ENCODE results near the gene ANKAR. TPM values are rescaled to one million over a fixed set of nuclear protein-coding genes. Genes with fewer than 3 reads are reported as not detected.

Gene ANKAR
- total RNA-seq, 1 experiment from 2014 or later = 0.84 TPM

DNA sequence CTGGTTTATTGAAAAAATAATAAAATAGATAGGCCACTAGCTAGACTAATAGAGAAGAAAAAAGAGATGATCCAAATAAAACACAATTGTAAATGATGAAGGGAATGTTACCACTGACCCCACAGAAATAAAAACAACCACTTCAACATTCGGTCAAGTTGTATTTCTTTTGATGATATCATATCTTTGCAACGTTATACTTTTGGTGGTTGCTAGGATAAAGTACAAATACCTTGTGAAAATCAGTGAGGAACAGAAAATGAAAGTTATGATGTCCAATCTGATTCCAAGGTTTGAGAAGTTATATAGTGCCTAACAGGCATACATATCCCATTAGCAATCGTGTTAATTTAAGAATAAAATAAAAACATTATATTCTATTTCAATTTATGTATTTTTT is 19.8 kb upstream of the ANKAR start:
- no peak overlapping the region for H3K27ac ChIP-seq (ENCODE audit: low read depth, low read length)
- intact Hi-C loops (cut with micrococcal nuclease) = no loop called here
- H3K4me1 ChIP-seq (ENCODE audit: control insufficient read depth in 1 of 2, insufficient read depth in 2 of 2, low read length in 2 of 2) = no peaks in the 10 kb centered on the region
- H3K9ac ChIP-seq (ENCODE audit: low read length) = no peak overlapping the region
- H3K79me2 ChIP-seq (ENCODE audit: insufficient read depth, low read length) = no peaks in the 10 kb centered on the region
- no peak overlapping the region for H3K4me2 ChIP-seq (ENCODE audit: low read length)
- no peak overlapping the region for H3K4me3 ChIP-seq (replicated peaks in 1 of 2; ENCODE audit: low read depth in 1 of 2, low read length in 2 of 2)
- TF ChIP-seq YY1 (IDR thresholded peaks at IDR 0.05; ENCODE audit: extremely low read depth, insufficient replicate concordance, low read depth, low read length) (no peak), EGR1 (IDR thresholded peaks at IDR 0.05; ENCODE audit: low read depth) (no peak), SRF (IDR thresholded peaks at IDR 0.05; ENCODE audit: low read depth) (no peak), RAD21 (IDR thresholded peaks at IDR 0.05; ENCODE audit: low read depth) (no peak), CEBPB (IDR thresholded peaks at IDR 0.05; ENCODE audit: low read depth) (no peak), ELF1 (IDR thresholded peaks at IDR 0.05; ENCODE audit: borderline replicate concordance, low read depth) (no peak), SIN3A (IDR thresholded peaks at IDR 0.05; ENCODE audit: low read depth) (no peak), TCF7L2 (IDR thresholded peaks at IDR 0.05; ENCODE audit: borderline replicate concordance, extremely low read depth, insufficient read depth, insufficient read length) (no peak), FOSL1 (IDR thresholded peaks at IDR 0.05; ENCODE audit: low read depth) (no peak), JUND (IDR thresholded peaks at IDR 0.05) (no peak), SP1 (IDR thresholded peaks at IDR 0.05; ENCODE audit: low read depth) (no peak), EZH2 (IDR thresholded peaks at IDR 0.05) (no peak), ZFX (IDR thresholded peaks at IDR 0.05) (no peak), CBX3 (IDR thresholded peaks at IDR 0.05; ENCODE audit: low read depth) (no peak)
- TF ChIP-seq, protein P1, sequence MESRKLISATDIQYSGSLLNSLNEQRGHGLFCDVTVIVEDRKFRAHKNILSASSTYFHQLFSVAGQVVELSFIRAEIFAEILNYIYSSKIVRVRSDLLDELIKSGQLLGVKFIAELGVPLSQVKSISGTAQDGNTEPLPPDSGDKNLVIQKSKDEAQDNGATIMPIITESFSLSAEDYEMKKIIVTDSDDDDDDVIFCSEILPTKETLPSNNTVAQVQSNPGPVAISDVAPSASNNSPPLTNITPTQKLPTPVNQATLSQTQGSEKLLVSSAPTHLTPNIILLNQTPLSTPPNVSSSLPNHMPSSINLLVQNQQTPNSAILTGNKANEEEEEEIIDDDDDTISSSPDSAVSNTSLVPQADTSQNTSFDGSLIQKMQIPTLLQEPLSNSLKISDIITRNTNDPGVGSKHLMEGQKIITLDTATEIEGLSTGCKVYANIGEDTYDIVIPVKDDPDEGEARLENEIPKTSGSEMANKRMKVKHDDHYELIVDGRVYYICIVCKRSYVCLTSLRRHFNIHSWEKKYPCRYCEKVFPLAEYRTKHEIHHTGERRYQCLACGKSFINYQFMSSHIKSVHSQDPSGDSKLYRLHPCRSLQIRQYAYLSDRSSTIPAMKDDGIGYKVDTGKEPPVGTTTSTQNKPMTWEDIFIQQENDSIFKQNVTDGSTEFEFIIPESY (IDR thresholded peaks at IDR 0.05; ENCODE audit: extremely low read depth, insufficient replicate concordance, low read length) = no peak
- TF ChIP-seq, protein P2, sequence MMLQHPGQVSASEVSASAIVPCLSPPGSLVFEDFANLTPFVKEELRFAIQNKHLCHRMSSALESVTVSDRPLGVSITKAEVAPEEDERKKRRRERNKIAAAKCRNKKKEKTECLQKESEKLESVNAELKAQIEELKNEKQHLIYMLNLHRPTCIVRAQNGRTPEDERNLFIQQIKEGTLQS (IDR thresholded peaks at IDR 0.05) = no peak
- TF ChIP-seq, protein P3, sequence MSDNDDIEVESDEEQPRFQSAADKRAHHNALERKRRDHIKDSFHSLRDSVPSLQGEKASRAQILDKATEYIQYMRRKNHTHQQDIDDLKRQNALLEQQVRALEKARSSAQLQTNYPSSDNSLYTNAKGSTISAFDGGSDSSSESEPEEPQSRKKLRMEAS (IDR thresholded peaks at IDR 0.05) = no peak
- TF ChIP-seq, protein P4, sequence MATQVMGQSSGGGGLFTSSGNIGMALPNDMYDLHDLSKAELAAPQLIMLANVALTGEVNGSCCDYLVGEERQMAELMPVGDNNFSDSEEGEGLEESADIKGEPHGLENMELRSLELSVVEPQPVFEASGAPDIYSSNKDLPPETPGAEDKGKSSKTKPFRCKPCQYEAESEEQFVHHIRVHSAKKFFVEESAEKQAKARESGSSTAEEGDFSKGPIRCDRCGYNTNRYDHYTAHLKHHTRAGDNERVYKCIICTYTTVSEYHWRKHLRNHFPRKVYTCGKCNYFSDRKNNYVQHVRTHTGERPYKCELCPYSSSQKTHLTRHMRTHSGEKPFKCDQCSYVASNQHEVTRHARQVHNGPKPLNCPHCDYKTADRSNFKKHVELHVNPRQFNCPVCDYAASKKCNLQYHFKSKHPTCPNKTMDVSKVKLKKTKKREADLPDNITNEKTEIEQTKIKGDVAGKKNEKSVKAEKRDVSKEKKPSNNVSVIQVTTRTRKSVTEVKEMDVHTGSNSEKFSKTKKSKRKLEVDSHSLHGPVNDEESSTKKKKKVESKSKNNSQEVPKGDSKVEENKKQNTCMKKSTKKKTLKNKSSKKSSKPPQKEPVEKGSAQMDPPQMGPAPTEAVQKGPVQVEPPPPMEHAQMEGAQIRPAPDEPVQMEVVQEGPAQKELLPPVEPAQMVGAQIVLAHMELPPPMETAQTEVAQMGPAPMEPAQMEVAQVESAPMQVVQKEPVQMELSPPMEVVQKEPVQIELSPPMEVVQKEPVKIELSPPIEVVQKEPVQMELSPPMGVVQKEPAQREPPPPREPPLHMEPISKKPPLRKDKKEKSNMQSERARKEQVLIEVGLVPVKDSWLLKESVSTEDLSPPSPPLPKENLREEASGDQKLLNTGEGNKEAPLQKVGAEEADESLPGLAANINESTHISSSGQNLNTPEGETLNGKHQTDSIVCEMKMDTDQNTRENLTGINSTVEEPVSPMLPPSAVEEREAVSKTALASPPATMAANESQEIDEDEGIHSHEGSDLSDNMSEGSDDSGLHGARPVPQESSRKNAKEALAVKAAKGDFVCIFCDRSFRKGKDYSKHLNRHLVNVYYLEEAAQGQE (IDR thresholded peaks at IDR 0.05; ENCODE audit: low read depth) = no peak
- TF ChIP-seq, protein P5, sequence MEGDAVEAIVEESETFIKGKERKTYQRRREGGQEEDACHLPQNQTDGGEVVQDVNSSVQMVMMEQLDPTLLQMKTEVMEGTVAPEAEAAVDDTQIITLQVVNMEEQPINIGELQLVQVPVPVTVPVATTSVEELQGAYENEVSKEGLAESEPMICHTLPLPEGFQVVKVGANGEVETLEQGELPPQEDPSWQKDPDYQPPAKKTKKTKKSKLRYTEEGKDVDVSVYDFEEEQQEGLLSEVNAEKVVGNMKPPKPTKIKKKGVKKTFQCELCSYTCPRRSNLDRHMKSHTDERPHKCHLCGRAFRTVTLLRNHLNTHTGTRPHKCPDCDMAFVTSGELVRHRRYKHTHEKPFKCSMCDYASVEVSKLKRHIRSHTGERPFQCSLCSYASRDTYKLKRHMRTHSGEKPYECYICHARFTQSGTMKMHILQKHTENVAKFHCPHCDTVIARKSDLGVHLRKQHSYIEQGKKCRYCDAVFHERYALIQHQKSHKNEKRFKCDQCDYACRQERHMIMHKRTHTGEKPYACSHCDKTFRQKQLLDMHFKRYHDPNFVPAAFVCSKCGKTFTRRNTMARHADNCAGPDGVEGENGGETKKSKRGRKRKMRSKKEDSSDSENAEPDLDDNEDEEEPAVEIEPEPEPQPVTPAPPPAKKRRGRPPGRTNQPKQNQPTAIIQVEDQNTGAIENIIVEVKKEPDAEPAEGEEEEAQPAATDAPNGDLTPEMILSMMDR (IDR thresholded peaks at IDR 0.05 in 2 of 3, conservative IDR thresholded peaks at IDR 0.05 in 1 of 3; ENCODE audit: borderline replicate concordance in 1 of 3, insufficient read depth in 1 of 3, low read depth in 2 of 3, low read length in 2 of 3) = no peak
- H3K27me3 ChIP-seq (ENCODE audit: insufficient read depth, low read length) = no peaks in the 10 kb centered on the region
- no peak overlapping the region for H2AFZ ChIP-seq (ENCODE audit: low read depth, low read length, poor library complexity, severe bottlenecking)
- no peaks in the 10 kb centered on the region for H3K9me3 ChIP-seq (ENCODE audit: control insufficient read depth in 1 of 2, insufficient read depth in 1 of 2, low read depth in 1 of 2, low read length in 2 of 2)
- POLR2A ChIA-PET = no interaction called here
- H4K20me1 ChIP-seq (ENCODE audit: insufficient read depth) = no peaks in the 10 kb centered on the region
- no peaks in the 10 kb centered on the region for H3K36me3 ChIP-seq (ENCODE audit: control insufficient read depth in 1 of 2, insufficient read depth in 2 of 2, low read length in 2 of 2)
- ATAC-seq (no peak), DNase-seq (ENCODE audit: low read depth, low spot score) (no peak)
- BruUV-seq (replicated peaks) = no TSS peak
- no peaks in the 10 kb centered on the region for H3K9me2 ChIP-seq (ENCODE audit: insufficient read depth)
- CTCF ChIA-PET = no interaction called here
- RAD21 ChIA-PET (ENCODE audit: low non-redundant PET in 1 of 2, low total read pairs in 2 of 2, uncharacterized antibody in 2 of 2, unreplicated experiment in 2 of 2) = no interaction called here
